GM23338 (cell line): ENCODE measurements around the gene ADCY5. TPM values are rescaled to one million over a fixed set of nuclear protein-coding genes. Genes with fewer than 3 reads are reported as not detected.
A peak's percentile ranks its signal among the peaks of the same experiment; 100 is the strongest.

ENCODE experiments used
- ATAC-seq: fragments of 200-7000 bp; cut with Tn5 transposase; 3 replicates; pipeline ENCODE4 v1.9.1; 2020
- DNase-seq: peaks from one replicate; pipeline ENCODE4 v3.0.0-alpha.2; 2015; ENCODE audit warnings: low spot score
- H2AFZ ChIP-seq: fragments of 200-600 bp; sonication (generic); 2 replicates; pipeline ENCODE4 v1.8.0; 2016; ENCODE audit warnings: antibody characterized with exemption, mild to moderate bottlenecking, moderate library complexity
- H3F3A ChIP-seq: fragments of 200-600 bp; sonication (generic); replicated peaks from 2 replicates; pipeline ENCODE4 v1.8.0; 2017; ENCODE audit warnings: antibody characterized with exemption, mixed run types, low read depth
- H3K27ac ChIP-seq: fragments of 200-600 bp; sonication (generic); 2 replicates; pipeline ENCODE4 v1.6.1; 2016; ENCODE audit warnings: low read depth
- H3K27me3 ChIP-seq: fragments of 200-600 bp; sonication (generic); 2 replicates; pipeline ENCODE4 v1.8.0; 2016; ENCODE audit warnings: mild to moderate bottlenecking, mixed run types, moderate library complexity; ENCODE audit not compliant: insufficient read depth
- H3K36me3 ChIP-seq: fragments of 200-600 bp; sonication (generic); 2 replicates; pipeline ENCODE4 v1.8.0; 2016; ENCODE audit warnings: mild to moderate bottlenecking; ENCODE audit not compliant: insufficient read depth
- H3K4me1 ChIP-seq: fragments of 200-600 bp; sonication (generic); 2 replicates; pipeline ENCODE4 v1.8.0; 2016; ENCODE audit warnings: mild to moderate bottlenecking, moderate library complexity; ENCODE audit not compliant: insufficient read depth
- H3K4me2 ChIP-seq: fragments of 200-600 bp; sonication (generic); 2 replicates; pipeline ENCODE4 v1.7.1; 2017; ENCODE audit warnings: mixed run types
- H3K4me3 ChIP-seq: fragments of 200-600 bp; sonication (generic); 2 replicates; pipeline ENCODE4 v1.6.1; 2016; ENCODE audit warnings: mixed run types
- H3K79me2 ChIP-seq: fragments of 200-600 bp; sonication (generic); replicated peaks from 2 replicates; pipeline ENCODE4 v1.8.0; 2017; ENCODE audit warnings: mild to moderate bottlenecking; ENCODE audit not compliant: insufficient read depth
- H3K9me2 ChIP-seq: fragments of 200-600 bp; sonication (generic); 2 replicates; pipeline ENCODE4 v1.8.0; 2017; ENCODE audit not compliant: insufficient read depth
- H4K20me1 ChIP-seq: fragments of 200-600 bp; sonication (generic); replicated peaks from 2 replicates; pipeline ENCODE4 v1.8.0; 2017; ENCODE audit warnings: mild to moderate bottlenecking; ENCODE audit not compliant: insufficient read depth
- H3K27ac Mint-ChIP-seq: 2 replicates; pipeline ENCODE4 v1.8.0; 2020; ENCODE audit warnings: inconsistent platforms, mild to moderate bottlenecking, moderate library complexity, mixed read lengths
- H3K27me3 Mint-ChIP-seq: 3 replicates; pipeline ENCODE4 v1.8.0; 2022; ENCODE audit warnings: low read depth, mild to moderate bottlenecking, moderate library complexity, mixed read lengths, inconsistent platforms; ENCODE audit not compliant: insufficient read depth, poor library complexity
- H3K36me3 Mint-ChIP-seq: 3 replicates; pipeline ENCODE4 v1.8.0; 2021; ENCODE audit warnings: low read depth, mild to moderate bottlenecking, inconsistent platforms, moderate library complexity, mixed read lengths
- H3K4me1 Mint-ChIP-seq: 3 replicates; pipeline ENCODE4 v1.8.0; 2020; ENCODE audit warnings: mild to moderate bottlenecking, inconsistent platforms, mixed read lengths
- H3K4me3 Mint-ChIP-seq: 3 replicates; pipeline ENCODE4 v1.8.0; 2021; ENCODE audit warnings: moderate library complexity, mild to moderate bottlenecking, inconsistent platforms, mixed read lengths
- H3K9me3 Mint-ChIP-seq: 3 replicates; pipeline ENCODE4 v1.8.0; 2020; ENCODE audit warnings: moderate library complexity, mild to moderate bottlenecking, inconsistent platforms, mixed read lengths
- CREB1 ChIP-seq: fragments of 250-450 bp; sonication (Bioruptor Pico); IDR thresholded peaks from 2 replicates; pipeline ENCODE4 v1.5.0; 2020; ENCODE audit warnings: low read depth, mild to moderate bottlenecking, moderate library complexity
- EZH2 ChIP-seq: fragments of 200-600 bp; sonication (generic); IDR thresholded peaks from one replicate; pipeline ENCODE4 v1.8.0; 2017; ENCODE audit warnings: antibody characterized with exemption, mild to moderate bottlenecking, low read depth; ENCODE audit not compliant: unreplicated experiment
- EZH2phosphoT487 ChIP-seq: fragments of 200-600 bp; sonication (generic); IDR thresholded peaks from one replicate; pipeline ENCODE4 v1.8.1; 2018; ENCODE audit warnings: antibody characterized with exemption; ENCODE audit not compliant: unreplicated experiment
- JUNB ChIP-seq: IDR thresholded peaks from one replicate; pipeline ENCODE4 v1.6.1; 2016; ENCODE audit warnings: antibody characterized with exemption; ENCODE audit not compliant: unreplicated experiment
- NANOG ChIP-seq: IDR thresholded peaks from 2 replicates; pipeline ENCODE4 v1.6.1; 2016; ENCODE audit warnings: antibody characterized with exemption, borderline replicate concordance
- POLR2AphosphoS5 ChIP-seq: IDR thresholded peaks from 2 replicates; pipeline ENCODE4 v1.6.1; 2016; ENCODE audit warnings: antibody characterized with exemption, low read depth
- STAT1 ChIP-seq: IDR thresholded peaks from one replicate; pipeline ENCODE4 v1.6.1; 2016; ENCODE audit warnings: antibody characterized with exemption; ENCODE audit not compliant: unreplicated experiment
- ZNF114 ChIP-seq: fragments of 250-450 bp; sonication (Bioruptor Pico); IDR thresholded peaks from 2 replicates; pipeline ENCODE4 v1.5.0; 2020; ENCODE audit warnings: mild to moderate bottlenecking, moderate library complexity
- ZNF331 ChIP-seq: fragments of 250-450 bp; sonication (Bioruptor Pico); IDR thresholded peaks from 2 replicates; pipeline ENCODE4 v1.5.0; 2020; ENCODE audit warnings: low read depth, mild to moderate bottlenecking, moderate library complexity
- polyA plus RNA-seq: library from polyadenylated mRNA; unstranded; fragments of >200 nt; fragmentation: Nextera tagmentation; extraction: Ambion mirVana; gene quantifications from 2 replicates; pipeline ENCODE4 v1.2.1, GENCODE V29; 2016
- total RNA-seq: library from RNA; depleted of rRNA; stranded (reverse); fragments of >200 nt; shearing (Covaris generic); gene quantifications from 2 replicates; pipeline ENCODE4 v1.2.3, GENCODE V29; 2014
- TF ChIP-seq, protein P1 (sequence below), 2 experiments: fragments of 200-600 bp in 1 of 2; sonication (generic) in 1 of 2; conservative IDR thresholded peaks; 2 replicates each; pipeline versions ENCODE4 v1.5.1 to v1.6.1; 2016 to 2017; ENCODE audit warnings: antibody characterized with exemption in 2 of 2, low read depth in 2 of 2, mild to moderate bottlenecking in 2 of 2, moderate library complexity in 1 of 2
- TF ChIP-seq, protein P2 (sequence below): IDR thresholded peaks from 2 replicates; pipeline ENCODE4 v1.6.1; 2016; ENCODE audit warnings: antibody characterized with exemption
- TF ChIP-seq, protein P3 (sequence below): fragments of 250-450 bp; sonication (Bioruptor Pico); IDR thresholded peaks from 2 replicates; pipeline ENCODE4 v1.5.0; 2020; ENCODE audit warnings: mild to moderate bottlenecking, moderate library complexity
- TF ChIP-seq, protein P4 (sequence below): IDR thresholded peaks from one replicate; pipeline ENCODE4 v1.6.1; 2018; ENCODE audit warnings: antibody characterized with exemption; ENCODE audit not compliant: unreplicated experiment

The ADCY5 gene
- total and polyA plus RNA-seq, 2 experiments from 2014 or later, result 3.5 to 10.2 TPM

DNA sequence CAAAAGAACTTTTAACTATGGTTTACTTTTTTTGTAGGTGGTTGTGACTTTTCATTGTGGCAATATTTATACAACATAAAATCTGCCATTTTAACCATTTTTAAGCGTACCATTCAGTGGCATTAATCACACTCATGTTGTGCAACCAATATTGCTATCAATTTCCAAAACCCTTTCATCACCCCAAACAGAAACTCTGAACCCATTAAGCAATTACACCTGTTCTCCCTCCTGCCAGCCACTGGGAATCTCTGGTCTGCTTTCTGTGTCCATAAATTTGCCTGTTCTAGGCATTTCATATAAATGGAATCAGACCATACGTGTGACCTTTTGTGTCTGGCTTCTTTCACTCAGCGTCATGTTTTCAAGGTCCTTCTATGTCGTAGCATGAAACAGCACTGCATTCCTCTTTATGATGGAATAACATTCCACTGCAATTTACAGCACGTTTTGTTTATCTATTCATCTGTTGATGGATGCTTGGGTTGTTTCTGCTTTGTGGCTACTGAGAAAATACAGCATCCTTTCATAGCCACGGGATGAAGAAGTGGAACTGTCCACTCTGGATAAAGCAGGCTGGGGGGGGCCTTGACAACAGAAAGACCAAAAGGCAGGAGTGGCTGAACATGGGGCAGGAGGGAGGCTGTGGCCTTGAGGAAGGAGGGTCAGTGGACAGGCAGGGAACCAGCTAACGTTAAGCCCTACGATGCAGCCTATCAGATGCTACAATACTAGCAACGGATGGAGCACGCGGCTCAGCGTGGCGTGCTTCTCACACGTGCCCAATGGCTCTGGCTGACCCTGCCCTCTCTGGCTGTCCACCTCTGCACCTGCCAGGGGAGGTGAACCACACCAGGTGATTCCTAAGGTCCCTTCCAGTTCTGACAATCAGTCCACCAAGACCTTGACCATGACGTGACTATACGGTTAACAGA, 136.3 kb downstream of the ADCY5 start:
- H3K36me3 ChIP-seq, result no peaks in the 10 kb centered on the region
- peaks cover 77% of the 10 kb centered on the region for H3K4me1 Mint-ChIP-seq
- no peaks in the 10 kb centered on the region for H3K9me3 Mint-ChIP-seq
- H3F3A ChIP-seq, result peaks cover 22% of the 10 kb centered on the region
- H3K4me2 ChIP-seq, result peak overlapping the region; percentile 13
- H3K27ac Mint-ChIP-seq, result no peak overlapping the region; the same call in 1 of the 2 replicates
- H4K20me1 ChIP-seq, result no peaks in the 10 kb centered on the region
- H3K27me3 Mint-ChIP-seq, result peaks cover 26% of the 10 kb centered on the region
- H3K4me3 ChIP-seq, result no peak overlapping the region
- H3K4me3 Mint-ChIP-seq, result peak overlapping the region; percentile 61; the same call in 2 of the 3 replicates
- H3K9me2 ChIP-seq, result no peaks in the 10 kb centered on the region
- H3K27ac ChIP-seq, result no peak overlapping the region
- ATAC-seq, result no peak
- peaks cover 8% of the 10 kb centered on the region for H3K79me2 ChIP-seq
- DNase-seq, result no peak
- no peak overlapping the region for H2AFZ ChIP-seq
- H3K27me3 ChIP-seq, result no peaks in the 10 kb centered on the region
- TF ChIP-seq STAT1, result no peak
- TF ChIP-seq CREB1 (CRISPR knock-in tag), result no peak
- TF ChIP-seq EZH2, result no peak
- TF ChIP-seq JUNB, result no peak
- no peak for TF ChIP-seq ZNF114
- TF ChIP-seq, protein P1, sequence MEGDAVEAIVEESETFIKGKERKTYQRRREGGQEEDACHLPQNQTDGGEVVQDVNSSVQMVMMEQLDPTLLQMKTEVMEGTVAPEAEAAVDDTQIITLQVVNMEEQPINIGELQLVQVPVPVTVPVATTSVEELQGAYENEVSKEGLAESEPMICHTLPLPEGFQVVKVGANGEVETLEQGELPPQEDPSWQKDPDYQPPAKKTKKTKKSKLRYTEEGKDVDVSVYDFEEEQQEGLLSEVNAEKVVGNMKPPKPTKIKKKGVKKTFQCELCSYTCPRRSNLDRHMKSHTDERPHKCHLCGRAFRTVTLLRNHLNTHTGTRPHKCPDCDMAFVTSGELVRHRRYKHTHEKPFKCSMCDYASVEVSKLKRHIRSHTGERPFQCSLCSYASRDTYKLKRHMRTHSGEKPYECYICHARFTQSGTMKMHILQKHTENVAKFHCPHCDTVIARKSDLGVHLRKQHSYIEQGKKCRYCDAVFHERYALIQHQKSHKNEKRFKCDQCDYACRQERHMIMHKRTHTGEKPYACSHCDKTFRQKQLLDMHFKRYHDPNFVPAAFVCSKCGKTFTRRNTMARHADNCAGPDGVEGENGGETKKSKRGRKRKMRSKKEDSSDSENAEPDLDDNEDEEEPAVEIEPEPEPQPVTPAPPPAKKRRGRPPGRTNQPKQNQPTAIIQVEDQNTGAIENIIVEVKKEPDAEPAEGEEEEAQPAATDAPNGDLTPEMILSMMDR (conservative IDR thresholded peaks at IDR 0.05; ENCODE audit: low read depth in 2 of 2), result no peak
- no peak for TF ChIP-seq POLR2AphosphoS5
- TF ChIP-seq, protein P2, sequence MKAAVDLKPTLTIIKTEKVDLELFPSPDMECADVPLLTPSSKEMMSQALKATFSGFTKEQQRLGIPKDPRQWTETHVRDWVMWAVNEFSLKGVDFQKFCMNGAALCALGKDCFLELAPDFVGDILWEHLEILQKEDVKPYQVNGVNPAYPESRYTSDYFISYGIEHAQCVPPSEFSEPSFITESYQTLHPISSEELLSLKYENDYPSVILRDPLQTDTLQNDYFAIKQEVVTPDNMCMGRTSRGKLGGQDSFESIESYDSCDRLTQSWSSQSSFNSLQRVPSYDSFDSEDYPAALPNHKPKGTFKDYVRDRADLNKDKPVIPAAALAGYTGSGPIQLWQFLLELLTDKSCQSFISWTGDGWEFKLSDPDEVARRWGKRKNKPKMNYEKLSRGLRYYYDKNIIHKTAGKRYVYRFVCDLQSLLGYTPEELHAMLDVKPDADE, result no peak
- no peak for TF ChIP-seq NANOG
- TF ChIP-seq, protein P3, sequence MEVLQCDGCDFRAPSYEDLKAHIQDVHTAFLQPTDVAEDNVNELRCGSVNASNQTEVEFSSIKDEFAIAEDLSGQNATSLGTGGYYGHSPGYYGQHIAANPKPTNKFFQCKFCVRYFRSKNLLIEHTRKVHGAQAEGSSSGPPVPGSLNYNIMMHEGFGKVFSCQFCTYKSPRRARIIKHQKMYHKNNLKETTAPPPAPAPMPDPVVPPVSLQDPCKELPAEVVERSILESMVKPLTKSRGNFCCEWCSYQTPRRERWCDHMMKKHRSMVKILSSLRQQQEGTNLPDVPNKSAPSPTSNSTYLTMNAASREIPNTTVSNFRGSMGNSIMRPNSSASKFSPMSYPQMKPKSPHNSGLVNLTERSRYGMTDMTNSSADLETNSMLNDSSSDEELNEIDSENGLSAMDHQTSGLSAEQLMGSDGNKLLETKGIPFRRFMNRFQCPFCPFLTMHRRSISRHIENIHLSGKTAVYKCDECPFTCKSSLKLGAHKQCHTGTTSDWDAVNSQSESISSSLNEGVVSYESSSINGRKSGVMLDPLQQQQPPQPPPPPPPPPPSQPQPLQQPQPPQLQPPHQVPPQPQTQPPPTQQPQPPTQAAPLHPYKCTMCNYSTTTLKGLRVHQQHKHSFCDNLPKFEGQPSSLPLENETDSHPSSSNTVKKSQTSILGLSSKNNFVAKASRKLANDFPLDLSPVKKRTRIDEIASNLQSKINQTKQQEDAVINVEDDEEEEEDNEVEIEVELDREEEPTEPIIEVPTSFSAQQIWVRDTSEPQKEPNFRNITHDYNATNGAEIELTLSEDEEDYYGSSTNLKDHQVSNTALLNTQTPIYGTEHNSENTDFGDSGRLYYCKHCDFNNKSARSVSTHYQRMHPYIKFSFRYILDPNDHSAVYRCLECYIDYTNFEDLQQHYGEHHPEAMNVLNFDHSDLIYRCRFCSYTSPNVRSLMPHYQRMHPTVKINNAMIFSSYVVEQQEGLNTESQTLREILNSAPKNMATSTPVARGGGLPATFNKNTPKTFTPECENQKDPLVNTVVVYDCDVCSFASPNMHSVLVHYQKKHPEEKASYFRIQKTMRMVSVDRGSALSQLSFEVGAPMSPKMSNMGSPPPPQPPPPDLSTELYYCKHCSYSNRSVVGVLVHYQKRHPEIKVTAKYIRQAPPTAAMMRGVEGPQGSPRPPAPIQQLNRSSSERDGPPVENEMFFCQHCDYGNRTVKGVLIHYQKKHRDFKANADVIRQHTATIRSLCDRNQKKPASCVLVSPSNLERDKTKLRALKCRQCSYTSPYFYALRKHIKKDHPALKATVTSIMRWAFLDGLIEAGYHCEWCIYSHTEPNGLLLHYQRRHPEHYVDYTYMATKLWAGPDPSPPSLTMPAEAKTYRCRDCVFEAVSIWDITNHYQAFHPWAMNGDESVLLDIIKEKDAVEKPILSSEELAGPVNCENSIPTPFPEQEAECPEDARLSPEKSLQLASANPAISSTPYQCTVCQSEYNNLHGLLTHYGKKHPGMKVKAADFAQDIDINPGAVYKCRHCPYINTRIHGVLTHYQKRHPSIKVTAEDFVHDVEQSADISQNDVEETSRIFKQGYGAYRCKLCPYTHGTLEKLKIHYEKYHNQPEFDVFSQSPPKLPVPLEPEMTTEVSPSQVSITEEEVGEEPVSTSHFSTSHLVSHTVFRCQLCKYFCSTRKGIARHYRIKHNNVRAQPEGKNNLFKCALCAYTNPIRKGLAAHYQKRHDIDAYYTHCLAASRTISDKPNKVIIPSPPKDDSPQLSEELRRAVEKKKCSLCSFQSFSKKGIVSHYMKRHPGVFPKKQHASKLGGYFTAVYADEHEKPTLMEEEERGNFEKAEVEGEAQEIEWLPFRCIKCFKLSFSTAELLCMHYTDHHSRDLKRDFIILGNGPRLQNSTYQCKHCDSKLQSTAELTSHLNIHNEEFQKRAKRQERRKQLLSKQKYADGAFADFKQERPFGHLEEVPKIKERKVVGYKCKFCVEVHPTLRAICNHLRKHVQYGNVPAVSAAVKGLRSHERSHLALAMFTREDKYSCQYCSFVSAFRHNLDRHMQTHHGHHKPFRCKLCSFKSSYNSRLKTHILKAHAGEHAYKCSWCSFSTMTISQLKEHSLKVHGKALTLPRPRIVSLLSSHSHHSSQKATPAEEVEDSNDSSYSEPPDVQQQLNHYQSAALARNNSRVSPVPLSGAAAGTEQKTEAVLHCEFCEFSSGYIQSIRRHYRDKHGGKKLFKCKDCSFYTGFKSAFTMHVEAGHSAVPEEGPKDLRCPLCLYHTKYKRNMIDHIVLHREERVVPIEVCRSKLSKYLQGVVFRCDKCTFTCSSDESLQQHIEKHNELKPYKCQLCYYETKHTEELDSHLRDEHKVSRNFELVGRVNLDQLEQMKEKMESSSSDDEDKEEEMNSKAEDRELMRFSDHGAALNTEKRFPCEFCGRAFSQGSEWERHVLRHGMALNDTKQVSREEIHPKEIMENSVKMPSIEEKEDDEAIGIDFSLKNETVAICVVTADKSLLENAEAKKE (CRISPR knock-in tag), result no peak
- TF ChIP-seq, protein P4, sequence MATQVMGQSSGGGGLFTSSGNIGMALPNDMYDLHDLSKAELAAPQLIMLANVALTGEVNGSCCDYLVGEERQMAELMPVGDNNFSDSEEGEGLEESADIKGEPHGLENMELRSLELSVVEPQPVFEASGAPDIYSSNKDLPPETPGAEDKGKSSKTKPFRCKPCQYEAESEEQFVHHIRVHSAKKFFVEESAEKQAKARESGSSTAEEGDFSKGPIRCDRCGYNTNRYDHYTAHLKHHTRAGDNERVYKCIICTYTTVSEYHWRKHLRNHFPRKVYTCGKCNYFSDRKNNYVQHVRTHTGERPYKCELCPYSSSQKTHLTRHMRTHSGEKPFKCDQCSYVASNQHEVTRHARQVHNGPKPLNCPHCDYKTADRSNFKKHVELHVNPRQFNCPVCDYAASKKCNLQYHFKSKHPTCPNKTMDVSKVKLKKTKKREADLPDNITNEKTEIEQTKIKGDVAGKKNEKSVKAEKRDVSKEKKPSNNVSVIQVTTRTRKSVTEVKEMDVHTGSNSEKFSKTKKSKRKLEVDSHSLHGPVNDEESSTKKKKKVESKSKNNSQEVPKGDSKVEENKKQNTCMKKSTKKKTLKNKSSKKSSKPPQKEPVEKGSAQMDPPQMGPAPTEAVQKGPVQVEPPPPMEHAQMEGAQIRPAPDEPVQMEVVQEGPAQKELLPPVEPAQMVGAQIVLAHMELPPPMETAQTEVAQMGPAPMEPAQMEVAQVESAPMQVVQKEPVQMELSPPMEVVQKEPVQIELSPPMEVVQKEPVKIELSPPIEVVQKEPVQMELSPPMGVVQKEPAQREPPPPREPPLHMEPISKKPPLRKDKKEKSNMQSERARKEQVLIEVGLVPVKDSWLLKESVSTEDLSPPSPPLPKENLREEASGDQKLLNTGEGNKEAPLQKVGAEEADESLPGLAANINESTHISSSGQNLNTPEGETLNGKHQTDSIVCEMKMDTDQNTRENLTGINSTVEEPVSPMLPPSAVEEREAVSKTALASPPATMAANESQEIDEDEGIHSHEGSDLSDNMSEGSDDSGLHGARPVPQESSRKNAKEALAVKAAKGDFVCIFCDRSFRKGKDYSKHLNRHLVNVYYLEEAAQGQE, result no peak
- TF ChIP-seq EZH2phosphoT487, result no peak
- no peak for TF ChIP-seq ZNF331 (CRISPR knock-in tag)
- H3K36me3 Mint-ChIP-seq, result peaks cover 8% of the 10 kb centered on the region
- peaks cover 60% of the 10 kb centered on the region for H3K4me1 ChIP-seq
